B cell (primary cell): ENCODE measurements around the gene BRD4. TPM values are rescaled to one million over a fixed set of nuclear protein-coding genes. Genes with fewer than 3 reads are reported as not detected.

Source experiments
- ATAC-seq: fragments of 200-7000 bp; cut with Tn5 transposase; one replicate; pipeline ENCODE4 v1.10.0; 2021; ENCODE audit warnings: low read depth, mild to moderate bottlenecking, moderate number of reproducible peaks, moderate library complexity
- CTCF ChIA-PET: fragments of 350-600 bp; sonication (Branson Sonifier 250); formaldehyde crosslinking; loops from one replicate; lab custom pipeline; 2021; ENCODE audit warnings: antibody characterized with exemption, inconsistent platforms; lab: Charles Lee
- POLR2A ChIA-PET: fragments of 350-600 bp; sonication (Branson Sonifier 250); formaldehyde crosslinking; loops from one replicate; lab custom pipeline; 2021; ENCODE audit warnings: antibody characterized with exemption; lab: Charles Lee
- DNase-seq: peaks from one replicate; pipeline ENCODE4 v3.0.0; 2013
- H2AFZ ChIP-seq: 2 replicates; pipeline ENCODE4 v1.6.1; 2012; ENCODE audit warnings: mild to moderate bottlenecking, low read depth, low read length; ENCODE audit not compliant: insufficient read depth, poor library complexity, severe bottlenecking
- H3K27ac ChIP-seq, 2 donors: 1 replicate in 1 of 2; 2 replicates in 1 of 2; pipeline ENCODE4 v1.5.1; 2012 to 2013; ENCODE audit warnings: low read length in 2 of 2, mild to moderate bottlenecking in 2 of 2, moderate library complexity in 1 of 2
- H3K27me3 ChIP-seq, 4 experiments: fragments of 200-600 bp in 1 of 4; sonication (generic) in 1 of 4; replicated peaks in 1 of 4; 1 replicate in 2 of 4; 2 replicates in 2 of 4; pipeline versions ENCODE4 v1.6.1 to v1.7.0; 2013 to 2016; ENCODE audit warnings: low read length in 3 of 4, mild to moderate bottlenecking in 2 of 4, mixed read lengths in 1 of 4, moderate library complexity in 1 of 4; ENCODE audit not compliant: insufficient read depth in 4 of 4, control insufficient read depth in 3 of 4; ENCODE audit errors: control extremely low read depth in 1 of 4
- H3K36me3 ChIP-seq, 2 experiments: replicated peaks in 1 of 2; 1 replicate in 1 of 2; 2 replicates in 1 of 2; pipeline versions ENCODE4 v1.6.1 to v1.7.1; 2013; ENCODE audit warnings: low read length in 1 of 2; ENCODE audit not compliant: insufficient read depth in 2 of 2, control insufficient read depth in 1 of 2; ENCODE audit errors: control extremely low read depth in 1 of 2, extremely low read depth in 1 of 2
- H3K4me1 ChIP-seq, 2 donors: fragments of 200-600 bp in 1 of 2; sonication (generic) in 1 of 2; 1 replicate in 1 of 2; 2 replicates in 1 of 2; pipeline versions ENCODE4 v1.5.1 to v1.6.1; 2013 to 2017; ENCODE audit warnings: low read length in 2 of 2; ENCODE audit not compliant: control insufficient read depth in 2 of 2, insufficient read depth in 2 of 2
- H3K4me2 ChIP-seq: replicated peaks from 2 replicates; pipeline ENCODE3; 2012; ENCODE audit warnings: mild to moderate bottlenecking, low read depth, low read length; ENCODE audit not compliant: poor library complexity, severe bottlenecking
- H3K4me3 ChIP-seq, 5 experiments: fragments of 200-600 bp in 1 of 5; sonication (generic) in 1 of 5; 1 replicate in 3 of 5; 2 replicates in 2 of 5; pipeline versions ENCODE4 v1.5.1 to v1.7.0; 2011 to 2016; ENCODE audit warnings: low read length in 4 of 5, mild to moderate bottlenecking in 4 of 5, low read depth in 2 of 5, control low read depth in 1 of 5, moderate library complexity in 1 of 5; ENCODE audit not compliant: insufficient read depth in 1 of 5; ENCODE audit errors: control extremely low read depth in 1 of 5, extremely low read depth in 1 of 5
- H3K79me2 ChIP-seq: fragments of 200-600 bp; sonication (generic); one replicate; pipeline ENCODE4 v1.6.0; 2016; ENCODE audit warnings: low read length; ENCODE audit not compliant: control insufficient read depth, insufficient read depth
- H3K9ac ChIP-seq: fragments of 200-600 bp; sonication (generic); 2 replicates; pipeline ENCODE4 v1.6.1; 2017; ENCODE audit warnings: mild to moderate bottlenecking, low read length, moderate library complexity
- H3K9me3 ChIP-seq, 3 donors: one replicate each; pipeline versions ENCODE4 v1.6.1 to v1.7.1; 2013; ENCODE audit warnings: low read length in 2 of 3; ENCODE audit not compliant: control insufficient read depth in 2 of 3, insufficient read depth in 1 of 3; ENCODE audit errors: control extremely low read depth in 1 of 3
- H4K20me1 ChIP-seq: 2 replicates; pipeline ENCODE4 v1.6.0; 2012; ENCODE audit warnings: mild to moderate bottlenecking, low read length; ENCODE audit not compliant: insufficient read depth, control insufficient read depth, poor library complexity, severe bottlenecking
- H3K27ac Mint-ChIP-seq: one replicate; pipeline ENCODE4 v1.8.0; 2021; ENCODE audit warnings: mixed read lengths
- H3K27me3 Mint-ChIP-seq: one replicate; pipeline ENCODE4 v1.8.0; 2021; ENCODE audit warnings: mixed read lengths
- H3K4me1 Mint-ChIP-seq: one replicate; pipeline ENCODE4 v1.8.0; 2021; ENCODE audit warnings: mixed read lengths
- H3K4me3 Mint-ChIP-seq: one replicate; pipeline ENCODE4 v1.8.0; 2021; ENCODE audit warnings: mixed read lengths
- H3K9me3 Mint-ChIP-seq: one replicate; pipeline ENCODE4 v1.8.0; 2022; ENCODE audit warnings: mixed read lengths; ENCODE audit not compliant: insufficient read depth
- CTCF ChIP-seq: fragments of 200-600 bp; IDR thresholded peaks from one replicate; pipeline ENCODE4 v1.8.0; 2022; ENCODE audit warnings: antibody characterized with exemption, mild to moderate bottlenecking
- EZH2 ChIP-seq: IDR thresholded peaks from 2 replicates; pipeline ENCODE4 v1.6.1; 2012; ENCODE audit warnings: borderline replicate concordance, low read depth, mild to moderate bottlenecking, moderate library complexity, low read length; ENCODE audit not compliant: insufficient read depth, poor library complexity, severe bottlenecking
- WGBS: methylation state at CpG from one replicate; pipeline ENCODE4 v1.1.5; 2013; ENCODE audit warnings: missing lambda C conversion rate; ENCODE audit not compliant: insufficient coverage; 5-methylcytosine and 5-hydroxymethylcytosine counted together
- intact Hi-C: fragments of 100-400 bp; cut with micrococcal nuclease; formaldehyde crosslinking; loops from one replicate; pipeline ENCODE4 v1.10.0; 2022
- polyA plus RNA-seq: library from polyadenylated mRNA; depleted of rRNA; stranded (reverse); fragments of >200 nt; gene quantifications from 2 replicates; pipeline ENCODE4 v1.2.3, GENCODE V29; 2012
- total RNA-seq, 2 donors: library from RNA; stranded (reverse); fragments of 120-200 nt in 1 of 2; gene quantifications; 1 replicate in 1 of 2; 2 replicates in 1 of 2; pipeline versions ENCODE4 v1.2.3 to v1.2.4, GENCODE V29; 2013 to 2022

The BRD4 gene
- total and polyA plus RNA-seq, 2 donors (not counting 1 experiment from before 2014, with no cell fraction given), result 30.7 to 209 TPM

GRCh38 chr19:15255359-15255990, 76.9 kb downstream of the BRD4 start:
- DNase-seq (no peak), ATAC-seq (no peak)
- H3K4me2 ChIP-seq, result no peak overlapping the region
- Mint-ChIP-seq H3K9me3 (no peaks in the 10 kb centered on the region), H3K4me3 (no peak overlapping the region), H3K4me1 (peaks cover 26% of the 10 kb centered on the region), H3K27ac (no peak overlapping the region), H3K27me3 (no peaks in the 10 kb centered on the region)
- intact Hi-C loops, result no loop called here
- no peak overlapping the region for H3K4me3 ChIP-seq
- H3K27ac ChIP-seq, result no peak overlapping the region
- H2AFZ ChIP-seq, result no peak overlapping the region
- H3K36me3 ChIP-seq, result peaks cover 4 to 99% of the 10 kb centered on the region in 2 experiments
- H3K9ac ChIP-seq, result no peak overlapping the region
- peaks cover 7 to 18% of the 10 kb centered on the region in 2 donors for H3K4me1 ChIP-seq
- no peaks in the 10 kb centered on the region for H3K27me3 ChIP-seq
- 97% methylated on average over 15 of the region's 22 CpGs for WGBS
- no peaks in the 10 kb centered on the region for H3K9me3 ChIP-seq
- CTCF ChIA-PET, result no interaction called here
- H4K20me1 ChIP-seq, result peaks cover 100% of the 10 kb centered on the region
- POLR2A ChIA-PET, result no interaction called here
- TF ChIP-seq EZH2 (no peak), CTCF (no peak)
- peaks cover 93% of the 10 kb centered on the region for H3K79me2 ChIP-seq

- TF ChIP-seq CTCF (no peak), EZH2 (no peak)
- intact Hi-C loops, result no loop called here
- Mint-ChIP-seq H3K4me1 (peaks cover 26% of the 10 kb centered on the region), H3K9me3 (no peaks in the 10 kb centered on the region), H3K27me3 (no peaks in the 10 kb centered on the region), H3K4me3 (no peak overlapping the region), H3K27ac (no peak overlapping the region)
- peaks cover 91% of the 10 kb centered on the region for H3K79me2 ChIP-seq
- H3K4me1 ChIP-seq, result peaks cover 7 to 18% of the 10 kb centered on the region in 2 donors
- H3K36me3 ChIP-seq, result peaks cover 4 to 98% of the 10 kb centered on the region in 2 experiments
- H3K9me3 ChIP-seq, result no peaks in the 10 kb centered on the region
- DNase-seq, result no peak
- H3K4me3 ChIP-seq, result no peak overlapping the region
- H3K27me3 ChIP-seq, result no peaks in the 10 kb centered on the region
- WGBS, result 95% methylated on average over 10 of the region's 10 CpGs
- POLR2A ChIA-PET, result no interaction called here
- no peak overlapping the region for H2AFZ ChIP-seq
- no peak overlapping the region for H3K27ac ChIP-seq
- no peak overlapping the region for H3K9ac ChIP-seq
- H3K4me2 ChIP-seq, result no peak overlapping the region
- no peak for ATAC-seq
- CTCF ChIA-PET, result interaction anchor here (0.6 kb wide), 1 partner anchor 158 kb away, joined by 3 read pairs; no protein-coding TSS in a partner anchor
- peaks cover 100% of the 10 kb centered on the region for H4K20me1 ChIP-seq
Measured at GRCh38 chr19:15254547-15254946, 77.8 kb downstream of the BRD4 start.
